HCT116 (cell line): ENCODE results near the gene UNC45A.

Experiments
- EZH2 ChIP-seq: fragments of 200-600 bp; sonication (generic); IDR thresholded peaks from 2 replicates; pipeline ENCODE4 v1.6.1; 2017; ENCODE audit warnings: antibody characterized with exemption, mixed run types
- JUND ChIP-seq: IDR thresholded peaks from 2 replicates; pipeline ENCODE4 v1.6.1; 2012
- POLR2A ChIP-seq: IDR thresholded peaks from 2 replicates; pipeline ENCODE4 v1.7.0; 2011; ENCODE audit warnings: borderline replicate concordance; ENCODE audit not compliant: insufficient read depth, insufficient read length; ENCODE audit errors: extremely low read depth
- POLR2AphosphoS5 ChIP-seq: IDR thresholded peaks from 2 replicates; pipeline ENCODE4 v1.6.1; 2011; ENCODE audit warnings: mild to moderate bottlenecking, low read depth, low read length, moderate library complexity
- RAD21 ChIP-seq: IDR thresholded peaks from 2 replicates; pipeline ENCODE4 v1.6.1; 2012; ENCODE audit warnings: low read depth, mild to moderate bottlenecking
- SP1 ChIP-seq: IDR thresholded peaks from 2 replicates; pipeline ENCODE4 v1.6.1; 2012; ENCODE audit warnings: low read depth
- YY1 ChIP-seq: IDR thresholded peaks from 2 replicates; pipeline ENCODE4 v1.6.1; 2011; ENCODE audit warnings: low read length, low read depth, moderate library complexity, mild to moderate bottlenecking; ENCODE audit not compliant: insufficient replicate concordance; ENCODE audit errors: extremely low read depth
- ZFX ChIP-seq: fragments of 450-650 bp; IDR thresholded peaks from 2 replicates; pipeline ENCODE4 v1.6.1; 2017
- TF ChIP-seq, protein P1 (sequence below), 3 experiments: fragments of 200-600 bp in 1 of 3; sonication (generic) in 1 of 3; IDR thresholded peaks in 2 of 3; conservative IDR thresholded peaks in 1 of 3; 2 replicates each; pipeline ENCODE4 v1.5.1; 2012 to 2017; ENCODE audit warnings: low read depth in 2 of 3, low read length in 2 of 3, antibody characterized with exemption in 1 of 3, borderline replicate concordance in 1 of 3, control low read depth in 1 of 3, mild to moderate bottlenecking in 1 of 3, mixed read lengths in 1 of 3, mixed run types in 1 of 3, moderate library complexity in 1 of 3; ENCODE audit not compliant: insufficient read depth in 1 of 3
- TF ChIP-seq, protein P2 (sequence below): IDR thresholded peaks from 2 replicates; pipeline ENCODE4 v1.6.1; 2012
- TF ChIP-seq, protein P3 (sequence below): IDR thresholded peaks from 2 replicates; pipeline ENCODE4 v1.6.1; 2012
- TF ChIP-seq, protein P4 (sequence below): IDR thresholded peaks from 2 replicates; pipeline ENCODE4 v1.6.1; 2012; ENCODE audit warnings: low read depth

DNA sequence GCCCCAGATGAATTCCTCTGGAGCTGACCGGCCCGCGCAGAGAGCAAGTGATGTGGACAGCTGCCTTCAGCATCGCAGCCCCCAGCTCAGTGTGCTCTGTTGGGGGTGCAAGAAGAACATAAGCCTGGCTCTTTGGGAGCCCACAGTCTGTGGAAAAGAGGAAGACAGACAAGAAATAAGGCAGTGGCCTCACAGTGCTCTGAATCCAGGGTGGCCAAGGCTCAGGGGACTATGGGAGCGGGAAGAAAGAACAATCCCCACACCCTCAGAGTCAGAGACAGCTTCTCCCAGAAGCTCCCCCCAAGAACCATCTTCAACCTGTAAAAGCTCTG is 2.5 kb upstream of the UNC45A start:
- TF ChIP-seq ZFX (no peak; the same call in none of the 2 replicates), JUND (no peak), POLR2A (no peak), YY1 (no peak), POLR2AphosphoS5 (no peak), SP1 (no peak), EZH2 (no peak), RAD21 (no peak)
- TF ChIP-seq, protein P1, sequence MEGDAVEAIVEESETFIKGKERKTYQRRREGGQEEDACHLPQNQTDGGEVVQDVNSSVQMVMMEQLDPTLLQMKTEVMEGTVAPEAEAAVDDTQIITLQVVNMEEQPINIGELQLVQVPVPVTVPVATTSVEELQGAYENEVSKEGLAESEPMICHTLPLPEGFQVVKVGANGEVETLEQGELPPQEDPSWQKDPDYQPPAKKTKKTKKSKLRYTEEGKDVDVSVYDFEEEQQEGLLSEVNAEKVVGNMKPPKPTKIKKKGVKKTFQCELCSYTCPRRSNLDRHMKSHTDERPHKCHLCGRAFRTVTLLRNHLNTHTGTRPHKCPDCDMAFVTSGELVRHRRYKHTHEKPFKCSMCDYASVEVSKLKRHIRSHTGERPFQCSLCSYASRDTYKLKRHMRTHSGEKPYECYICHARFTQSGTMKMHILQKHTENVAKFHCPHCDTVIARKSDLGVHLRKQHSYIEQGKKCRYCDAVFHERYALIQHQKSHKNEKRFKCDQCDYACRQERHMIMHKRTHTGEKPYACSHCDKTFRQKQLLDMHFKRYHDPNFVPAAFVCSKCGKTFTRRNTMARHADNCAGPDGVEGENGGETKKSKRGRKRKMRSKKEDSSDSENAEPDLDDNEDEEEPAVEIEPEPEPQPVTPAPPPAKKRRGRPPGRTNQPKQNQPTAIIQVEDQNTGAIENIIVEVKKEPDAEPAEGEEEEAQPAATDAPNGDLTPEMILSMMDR (IDR thresholded peaks at IDR 0.05 in 2 of 3, conservative IDR thresholded peaks at IDR 0.05 in 1 of 3; ENCODE audit: borderline replicate concordance in 1 of 3, insufficient read depth in 1 of 3, low read depth in 2 of 3, low read length in 2 of 3) = no peak
- TF ChIP-seq, protein P2, sequence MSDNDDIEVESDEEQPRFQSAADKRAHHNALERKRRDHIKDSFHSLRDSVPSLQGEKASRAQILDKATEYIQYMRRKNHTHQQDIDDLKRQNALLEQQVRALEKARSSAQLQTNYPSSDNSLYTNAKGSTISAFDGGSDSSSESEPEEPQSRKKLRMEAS = no peak
- TF ChIP-seq, protein P3, sequence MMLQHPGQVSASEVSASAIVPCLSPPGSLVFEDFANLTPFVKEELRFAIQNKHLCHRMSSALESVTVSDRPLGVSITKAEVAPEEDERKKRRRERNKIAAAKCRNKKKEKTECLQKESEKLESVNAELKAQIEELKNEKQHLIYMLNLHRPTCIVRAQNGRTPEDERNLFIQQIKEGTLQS = no peak
- TF ChIP-seq, protein P4, sequence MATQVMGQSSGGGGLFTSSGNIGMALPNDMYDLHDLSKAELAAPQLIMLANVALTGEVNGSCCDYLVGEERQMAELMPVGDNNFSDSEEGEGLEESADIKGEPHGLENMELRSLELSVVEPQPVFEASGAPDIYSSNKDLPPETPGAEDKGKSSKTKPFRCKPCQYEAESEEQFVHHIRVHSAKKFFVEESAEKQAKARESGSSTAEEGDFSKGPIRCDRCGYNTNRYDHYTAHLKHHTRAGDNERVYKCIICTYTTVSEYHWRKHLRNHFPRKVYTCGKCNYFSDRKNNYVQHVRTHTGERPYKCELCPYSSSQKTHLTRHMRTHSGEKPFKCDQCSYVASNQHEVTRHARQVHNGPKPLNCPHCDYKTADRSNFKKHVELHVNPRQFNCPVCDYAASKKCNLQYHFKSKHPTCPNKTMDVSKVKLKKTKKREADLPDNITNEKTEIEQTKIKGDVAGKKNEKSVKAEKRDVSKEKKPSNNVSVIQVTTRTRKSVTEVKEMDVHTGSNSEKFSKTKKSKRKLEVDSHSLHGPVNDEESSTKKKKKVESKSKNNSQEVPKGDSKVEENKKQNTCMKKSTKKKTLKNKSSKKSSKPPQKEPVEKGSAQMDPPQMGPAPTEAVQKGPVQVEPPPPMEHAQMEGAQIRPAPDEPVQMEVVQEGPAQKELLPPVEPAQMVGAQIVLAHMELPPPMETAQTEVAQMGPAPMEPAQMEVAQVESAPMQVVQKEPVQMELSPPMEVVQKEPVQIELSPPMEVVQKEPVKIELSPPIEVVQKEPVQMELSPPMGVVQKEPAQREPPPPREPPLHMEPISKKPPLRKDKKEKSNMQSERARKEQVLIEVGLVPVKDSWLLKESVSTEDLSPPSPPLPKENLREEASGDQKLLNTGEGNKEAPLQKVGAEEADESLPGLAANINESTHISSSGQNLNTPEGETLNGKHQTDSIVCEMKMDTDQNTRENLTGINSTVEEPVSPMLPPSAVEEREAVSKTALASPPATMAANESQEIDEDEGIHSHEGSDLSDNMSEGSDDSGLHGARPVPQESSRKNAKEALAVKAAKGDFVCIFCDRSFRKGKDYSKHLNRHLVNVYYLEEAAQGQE = no peak
